Loucy (cell line): ENCODE measurements around the gene GOT2.

ENCODE experiments used
- EZH2phosphoT487 ChIP-seq: fragments of 200-600 bp; IDR thresholded peaks from 2 replicates; pipeline ENCODE4 v1.6.1; 2018; ENCODE audit warnings: antibody characterized with exemption, mild to moderate bottlenecking, moderate library complexity, borderline replicate concordance
- TF ChIP-seq, protein P1 (sequence below): fragments of 200-600 bp; sonication (generic); conservative IDR thresholded peaks from 2 replicates; pipeline ENCODE4 v1.5.1; 2014; ENCODE audit warnings: mild to moderate bottlenecking, antibody characterized with exemption, low read length

DNA sequence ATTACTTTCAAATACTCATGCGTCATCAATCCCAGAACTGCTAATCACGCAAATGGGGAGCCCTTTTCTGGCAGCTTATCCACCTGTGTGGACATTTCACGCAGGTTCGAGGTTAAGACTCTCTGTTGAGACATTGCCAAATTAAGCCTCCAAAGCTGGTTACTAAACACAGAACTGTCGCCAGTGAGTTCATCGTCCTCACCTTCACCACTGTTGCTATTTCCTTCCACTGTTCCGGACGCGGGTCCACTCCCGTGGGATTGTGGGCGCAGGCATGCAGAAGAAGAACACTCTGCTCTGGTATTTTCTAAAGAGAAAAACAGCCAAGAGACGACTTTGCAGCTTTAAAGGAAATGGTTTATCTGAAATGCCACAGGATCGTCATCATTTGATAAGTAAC lies 16.1 kb downstream of the GOT2 start:
- TF ChIP-seq, protein P1, sequence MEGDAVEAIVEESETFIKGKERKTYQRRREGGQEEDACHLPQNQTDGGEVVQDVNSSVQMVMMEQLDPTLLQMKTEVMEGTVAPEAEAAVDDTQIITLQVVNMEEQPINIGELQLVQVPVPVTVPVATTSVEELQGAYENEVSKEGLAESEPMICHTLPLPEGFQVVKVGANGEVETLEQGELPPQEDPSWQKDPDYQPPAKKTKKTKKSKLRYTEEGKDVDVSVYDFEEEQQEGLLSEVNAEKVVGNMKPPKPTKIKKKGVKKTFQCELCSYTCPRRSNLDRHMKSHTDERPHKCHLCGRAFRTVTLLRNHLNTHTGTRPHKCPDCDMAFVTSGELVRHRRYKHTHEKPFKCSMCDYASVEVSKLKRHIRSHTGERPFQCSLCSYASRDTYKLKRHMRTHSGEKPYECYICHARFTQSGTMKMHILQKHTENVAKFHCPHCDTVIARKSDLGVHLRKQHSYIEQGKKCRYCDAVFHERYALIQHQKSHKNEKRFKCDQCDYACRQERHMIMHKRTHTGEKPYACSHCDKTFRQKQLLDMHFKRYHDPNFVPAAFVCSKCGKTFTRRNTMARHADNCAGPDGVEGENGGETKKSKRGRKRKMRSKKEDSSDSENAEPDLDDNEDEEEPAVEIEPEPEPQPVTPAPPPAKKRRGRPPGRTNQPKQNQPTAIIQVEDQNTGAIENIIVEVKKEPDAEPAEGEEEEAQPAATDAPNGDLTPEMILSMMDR = no peak
- no peak for TF ChIP-seq EZH2phosphoT487
